Mesenteric fat pad (tissue), 1 donor: ENCODE results near the gene FARS2. TPM values are rescaled to one million over a fixed set of nuclear protein-coding genes. Genes with fewer than 3 reads are reported as not detected.

Experiments used
- DNase-seq: peaks from one replicate; pipeline ENCODE4 v3.0.0-alpha.2; 2020; ENCODE audit warnings: low spot score
- total RNA-seq: library from RNA; stranded (reverse); fragmentation: NEBNext Ultra II Directional; extraction: Animal tissue kit (Norgen Biotek cat#: 25700); gene quantifications from one replicate; pipeline ENCODE4 v1.2.1, GENCODE V29; 2021
- donor health status: DM: yes; HTN: yes; CAD: no.

Gene FARS2
- total RNA-seq, 1 donor from 2014 or later = 13.3 TPM

DNA sequence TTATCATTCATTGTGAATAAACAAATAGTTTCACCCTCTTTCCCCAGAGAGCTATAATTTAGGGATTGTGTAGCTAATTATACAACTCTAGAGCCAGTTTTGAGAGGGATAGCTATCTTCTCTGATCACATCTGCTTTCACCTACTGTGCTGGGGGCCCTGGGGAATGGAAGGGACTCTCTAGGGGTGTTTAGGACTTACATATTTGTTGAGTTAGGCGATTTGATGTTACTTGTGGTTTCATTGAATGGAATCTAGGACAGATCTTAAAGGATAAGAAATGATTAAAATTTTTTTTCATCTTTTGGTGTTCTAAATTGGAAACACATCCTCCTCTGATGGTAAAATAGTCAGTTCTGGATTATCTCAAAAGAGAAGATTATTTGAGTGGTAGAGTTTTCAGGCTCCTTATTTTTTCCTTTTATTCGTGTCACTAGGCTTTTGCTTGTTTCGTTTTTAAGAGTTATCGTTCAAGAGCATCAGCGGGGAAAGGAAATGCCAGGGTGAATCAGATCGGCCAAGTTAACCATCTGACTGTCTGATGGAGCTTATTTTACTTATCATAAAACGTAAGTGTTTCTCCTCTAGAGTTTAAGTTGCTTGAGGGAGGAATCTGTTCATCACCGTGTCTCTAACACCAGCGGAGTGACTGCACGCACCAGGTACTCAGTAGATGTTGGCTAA lies 236.7 kb downstream of the FARS2 start:
- DNase-seq = no peak

DNA sequence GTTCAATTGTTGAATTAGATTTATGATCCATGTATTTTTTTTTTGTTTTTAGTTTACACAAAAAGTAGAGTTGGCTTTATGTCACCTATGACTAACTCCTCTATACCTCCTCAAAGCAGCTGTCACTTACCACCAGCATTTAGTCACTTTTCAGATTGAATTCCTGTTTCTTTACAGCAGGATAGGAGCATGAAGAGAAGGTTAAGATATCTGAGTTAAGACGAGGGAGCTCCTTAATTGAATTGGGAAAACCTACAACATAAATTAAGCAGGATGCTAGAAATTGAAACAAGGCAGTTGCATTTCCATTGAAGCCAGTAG lies 237.2 kb downstream of the FARS2 start:
- no peak for DNase-seq

- no peak for DNase-seq
Observed at GRCh38 chr6:5499644-5500306, 238.5 kb downstream of the FARS2 start.

- DNase-seq = no peak
Observed at GRCh38 chr6:5501837-5502236, 240.5 kb downstream of the FARS2 start.

DNA sequence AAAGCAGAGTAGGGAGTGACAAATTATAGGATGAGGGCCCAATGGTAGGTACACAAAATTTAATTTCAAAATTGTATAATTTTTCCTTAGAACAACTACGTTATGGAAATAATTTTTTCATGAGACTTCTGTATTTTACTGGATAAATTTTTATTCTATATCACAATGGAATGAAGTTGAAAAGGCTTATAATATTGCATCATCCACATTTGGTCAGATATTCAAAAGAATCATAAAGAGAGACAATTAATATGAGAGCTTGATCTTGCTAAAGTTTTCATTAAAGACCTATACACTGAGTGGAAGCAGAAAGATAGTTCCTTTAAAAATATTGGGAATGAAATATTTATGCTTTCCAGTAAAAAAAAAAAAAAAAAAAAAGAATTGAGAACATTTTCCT lies 242.8 kb downstream of the FARS2 start:
- DNase-seq = no peak

DNA sequence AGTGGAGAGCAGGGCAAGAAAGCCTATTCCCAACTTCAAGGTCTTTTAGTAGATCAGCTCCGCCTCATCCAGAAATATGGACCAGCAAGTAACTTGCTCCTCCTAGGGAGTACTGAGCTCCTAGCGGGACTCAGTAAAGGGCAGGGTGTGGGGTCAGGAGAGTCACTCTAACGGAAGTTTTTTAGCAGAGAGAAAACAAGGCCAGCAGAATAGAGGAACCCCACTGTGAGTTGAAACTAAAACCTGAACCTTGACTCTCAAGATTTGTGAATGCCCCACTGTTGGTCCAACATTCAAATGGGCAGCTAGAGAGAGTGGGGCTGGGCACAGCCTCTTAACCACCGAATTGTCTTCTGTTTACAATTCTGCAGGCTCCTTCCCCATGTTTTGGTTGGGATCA lies 244.8 kb downstream of the FARS2 start:
- no peak for DNase-seq

DNA sequence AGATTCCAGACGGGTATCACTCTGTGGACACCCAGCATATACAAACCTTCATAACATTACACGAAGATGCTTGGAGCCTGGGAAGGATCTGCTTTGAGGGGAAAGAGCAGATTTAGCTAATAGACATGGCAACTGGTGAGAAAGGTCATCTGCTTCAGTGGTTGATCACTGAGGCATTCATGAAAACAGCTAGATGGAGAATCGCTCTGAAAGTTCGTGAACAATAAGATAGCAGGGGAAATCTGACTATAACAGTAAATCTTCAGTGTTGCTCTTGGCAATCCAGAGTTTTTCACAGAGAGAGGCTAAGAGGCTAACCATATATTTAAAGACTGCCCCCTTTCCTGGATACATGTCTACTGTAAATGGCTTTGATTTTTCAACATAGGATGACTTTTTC lies 245.3 kb downstream of the FARS2 start:
- no peak for DNase-seq

- DNase-seq = no peak
Observed at GRCh38 chr6:5507131-5507681, 245.9 kb downstream of the FARS2 start.

GRCh38 chr6:5509106-5509505 lies 247.8 kb downstream of the FARS2 start:
- no peak for DNase-seq

- DNase-seq = no peak
Observed at GRCh38 chr6:5510331-5511133, 249.2 kb downstream of the FARS2 start.

DNA sequence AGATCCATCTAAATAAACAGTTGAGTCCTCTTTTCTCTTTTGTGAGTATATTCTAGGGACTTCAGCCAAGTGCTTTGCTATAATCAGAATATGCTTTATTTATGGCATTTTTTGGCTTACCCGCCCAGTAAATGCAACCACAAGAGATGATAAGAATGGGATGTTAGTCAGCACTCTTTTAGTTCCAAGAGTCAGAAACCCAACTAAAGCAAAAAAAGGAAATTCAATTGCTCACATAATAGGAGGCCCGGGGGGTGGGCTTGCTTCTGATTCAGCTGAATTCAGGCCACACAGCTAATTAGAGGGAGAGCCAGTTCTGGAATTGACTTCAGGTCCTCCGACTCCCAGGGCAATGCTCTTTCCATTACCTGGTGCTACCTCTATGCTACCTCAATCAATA lies 250.6 kb downstream of the FARS2 start:
- no peak for DNase-seq

GRCh38 chr6:5512422-5512821 lies 251.1 kb downstream of the FARS2 start:
- no peak for DNase-seq

DNA sequence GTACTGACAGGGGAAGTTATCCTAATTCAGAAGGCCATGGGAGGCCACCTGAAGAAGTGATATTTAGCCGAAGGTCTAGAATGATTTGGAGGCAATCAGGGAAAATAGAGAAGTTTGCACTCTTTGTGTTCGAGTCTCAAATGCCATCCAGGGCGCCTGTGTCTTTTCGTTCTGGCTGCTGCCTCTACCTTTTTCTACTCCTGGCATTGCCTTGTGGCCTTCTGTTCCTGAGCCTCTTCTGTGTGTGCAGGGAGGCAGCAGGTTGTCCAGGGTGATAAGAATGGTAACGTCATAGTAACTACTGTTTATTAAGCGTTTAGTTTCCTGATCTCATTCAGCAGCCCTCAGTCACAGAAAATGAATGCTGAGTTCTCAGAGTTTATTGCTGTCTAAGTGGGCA lies 252.1 kb downstream of the FARS2 start:
- DNase-seq = no peak

DNA sequence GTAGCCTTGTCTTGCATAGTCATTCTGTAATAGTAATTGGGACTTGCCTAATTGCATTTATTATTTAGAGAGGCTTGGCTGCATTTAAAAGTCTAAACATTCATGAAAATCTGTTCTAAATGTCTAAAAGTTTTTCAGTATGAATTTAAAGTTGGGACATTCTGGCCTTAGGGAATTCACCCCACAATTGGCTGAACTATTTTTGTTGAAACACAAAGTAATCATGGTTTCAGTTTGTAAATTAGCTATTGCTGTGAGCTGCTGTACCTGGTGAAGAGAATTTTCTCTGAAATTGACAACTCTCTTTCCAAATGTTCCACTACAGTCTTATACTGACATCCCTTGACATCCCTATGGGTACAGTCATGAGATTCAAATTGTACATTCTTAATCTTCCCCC lies 253.0 kb downstream of the FARS2 start:
- no peak for DNase-seq

DNA sequence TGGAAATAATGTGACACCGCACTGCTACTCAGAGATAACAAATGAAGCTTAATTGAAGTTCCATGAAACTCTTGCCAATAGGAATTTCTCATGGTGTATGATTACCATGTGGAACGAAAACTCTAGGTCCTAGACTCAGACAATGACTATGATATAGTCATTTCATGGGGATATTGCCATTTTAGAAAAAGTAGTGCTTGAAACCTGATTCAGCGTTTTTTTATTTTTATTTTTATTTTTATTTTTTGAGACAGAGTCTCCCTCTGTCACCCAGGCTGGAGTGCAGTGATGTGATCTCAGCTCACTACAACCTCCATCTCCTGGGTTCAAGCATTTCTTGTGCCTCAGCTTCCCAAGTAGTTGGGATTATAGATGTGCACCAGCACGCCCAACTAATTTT lies 253.9 kb downstream of the FARS2 start:
- DNase-seq = no peak

- no peak for DNase-seq
Observed at GRCh38 chr6:5516036-5516435, 254.7 kb downstream of the FARS2 start.

GRCh38 chr6:5517796-5518195 lies 256.5 kb downstream of the FARS2 start:
- DNase-seq = no peak

DNA sequence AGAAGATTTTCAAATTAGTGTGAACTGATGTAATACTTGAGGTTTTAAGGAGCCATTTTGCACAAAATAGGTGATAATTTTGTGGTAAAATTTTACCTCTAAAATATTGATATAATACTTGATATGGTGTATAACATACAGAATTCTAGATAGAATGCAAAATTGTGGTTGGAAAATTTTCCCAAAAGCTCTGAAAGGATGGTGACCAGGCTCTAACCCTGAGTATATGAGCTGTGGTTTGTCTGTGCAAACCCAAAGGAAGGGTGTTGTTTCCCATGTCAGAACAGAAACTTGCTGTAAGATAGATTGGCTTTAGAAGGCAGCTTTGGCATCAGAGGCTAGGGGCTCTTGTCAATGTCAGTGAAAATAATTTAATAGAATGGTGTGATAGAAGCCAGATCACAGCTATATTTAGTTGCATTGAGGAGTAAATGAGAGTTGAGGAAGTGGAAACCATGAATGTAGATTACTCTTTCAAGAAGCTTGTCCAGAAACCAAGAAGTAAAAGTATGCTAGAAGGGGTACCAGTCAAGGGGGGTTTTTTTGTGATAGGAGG lies 257.7 kb downstream of the FARS2 start:
- DNase-seq = no peak

- no peak for DNase-seq
Observed at GRCh38 chr6:5520796-5521195, 259.5 kb downstream of the FARS2 start.

DNA sequence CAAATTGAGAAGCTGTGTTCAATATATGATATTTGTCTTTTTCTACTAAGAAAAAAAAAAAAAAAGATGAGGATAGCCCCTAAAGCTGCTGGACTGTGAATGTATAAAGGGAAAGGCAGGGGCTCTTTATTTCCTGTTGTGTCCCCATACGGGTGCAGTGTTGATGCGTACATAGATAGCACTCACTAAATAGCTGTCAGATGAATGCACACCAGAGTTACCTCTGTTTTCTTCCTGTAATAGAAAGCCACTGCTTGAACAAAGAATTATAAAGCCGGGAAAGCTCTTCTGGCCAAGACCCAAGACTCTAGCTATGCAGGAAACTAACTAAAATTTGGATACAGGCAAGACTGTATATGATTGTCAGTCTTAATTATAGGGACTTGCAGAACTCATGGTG lies 260.0 kb downstream of the FARS2 start:
- DNase-seq = no peak

DNA sequence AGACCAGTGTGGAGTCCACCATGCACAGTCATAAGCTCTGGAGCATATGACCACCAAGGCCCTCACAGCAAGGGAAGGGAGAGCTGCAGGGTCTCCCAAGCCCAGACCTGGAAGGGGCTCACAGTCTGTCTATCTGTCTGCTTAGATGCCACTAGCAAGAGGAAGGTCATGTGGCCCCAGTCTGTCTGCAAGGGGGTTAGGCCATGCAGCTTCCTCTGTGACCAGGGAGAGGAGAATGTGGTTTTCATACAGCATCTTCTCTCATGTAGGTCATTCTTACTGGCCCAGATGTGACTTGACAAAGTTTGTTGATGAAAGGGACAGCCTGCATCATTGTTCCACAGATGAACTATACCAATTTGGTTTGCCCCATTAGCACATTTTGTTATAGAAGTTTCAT lies 260.8 kb downstream of the FARS2 start:
- DNase-seq = no peak

DNA sequence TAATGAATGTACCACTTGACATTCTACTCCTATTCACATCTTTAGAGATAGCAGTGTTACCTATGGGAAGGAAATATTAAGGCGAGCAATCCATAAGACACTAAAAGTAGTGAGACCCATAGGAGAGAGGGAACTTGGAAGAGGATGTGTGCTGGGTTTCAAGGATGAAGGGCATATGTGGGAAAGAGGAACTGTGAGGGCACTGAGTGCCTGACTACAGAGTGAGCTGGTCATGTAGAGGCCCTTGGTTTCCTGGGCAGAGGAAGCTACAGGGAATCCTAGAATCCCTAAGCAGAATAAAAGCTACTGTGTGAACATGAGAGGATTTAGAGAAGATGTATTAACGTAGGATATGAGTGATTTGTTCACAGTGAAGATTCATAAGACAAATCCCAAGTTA lies 262.8 kb downstream of the FARS2 start:
- DNase-seq = no peak
